Colon (tissue), 2 donors: ENCODE results near the gene MBTPS1.

ENCODE experiments used
- FAIRE-seq: peaks from 2 replicates; lab custom pipeline; 2012; peaks lifted over from hg19 to GRCh38; lab: Jason Lieb, UNC
- donor health status: control.
- donor health status: control.

MBTPS1 gene

GRCh38 chr16:84116720-84117493 is at the start of gene MBTPS1:
MBTPS1 (minus strand) TSS chr16:84116942; CDS start chr16:84101783, 15,159 bp downstream.
- no peak for FAIRE-seq

GRCh38 chr16:84165746-84166145 is 49.0 kb upstream of the MBTPS1 start:
- FAIRE-seq: no peak

- FAIRE-seq: no peak
These were observed 45.1 kb upstream of the MBTPS1 start for GRCh38 chr16:84161801-84162200.

- no peak for FAIRE-seq
These were observed 44.3 kb upstream of the MBTPS1 start for GRCh38 chr16:84161037-84161436.

- FAIRE-seq: no peak
These were observed 43.1 kb upstream of the MBTPS1 start for GRCh38 chr16:84159800-84160199.

GRCh38 chr16:84159007-84159406 is 42.3 kb upstream of the MBTPS1 start:
- FAIRE-seq: no peak

- FAIRE-seq: no peak
These were observed 39.6 kb upstream of the MBTPS1 start for GRCh38 chr16:84156342-84156784.

GRCh38 chr16:84155771-84156170 is 39.0 kb upstream of the MBTPS1 start:
- FAIRE-seq: no peak

GRCh38 chr16:84155226-84155625 is 38.5 kb upstream of the MBTPS1 start:
- FAIRE-seq: no peak

GRCh38 chr16:84153660-84154214 is 37.0 kb upstream of the MBTPS1 start:
- no peak for FAIRE-seq

GRCh38 chr16:84150926-84151325 is 34.2 kb upstream of the MBTPS1 start:
- FAIRE-seq: no peak

- FAIRE-seq: no peak
These were observed 28.3 kb upstream of the MBTPS1 start, which contains the start of the genes DNAAF1 and HSDL1 for GRCh38 chr16:84144859-84145639. DNAAF1 (plus strand) TSS chr16:84145308; CDS start chr16:84145441, 133 bp downstream. HSDL1 (minus strand) TSS chr16:84145177; CDS start chr16:84131321, 13,856 bp downstream.

GRCh38 chr16:84144209-84144858 is 27.6 kb upstream of the MBTPS1 start:
- no peak for FAIRE-seq

GRCh38 chr16:84143784-84144199 is 27.1 kb upstream of the MBTPS1 start:
- FAIRE-seq: no peak

GRCh38 chr16:84143081-84143480 is 26.3 kb upstream of the MBTPS1 start:
- no peak for FAIRE-seq

GRCh38 chr16:84141143-84141670 is 24.5 kb upstream of the MBTPS1 start:
- no peak for FAIRE-seq

GRCh38 chr16:84139628-84140258 is 23.0 kb upstream of the MBTPS1 start:
- no peak for FAIRE-seq

- FAIRE-seq: no peak
These were observed 22.3 kb upstream of the MBTPS1 start for GRCh38 chr16:84138824-84139627.

GRCh38 chr16:84138500-84138823 is 21.7 kb upstream of the MBTPS1 start:
- FAIRE-seq: no peak

GRCh38 chr16:84137769-84138357 is 21.1 kb upstream of the MBTPS1 start:
- FAIRE-seq: no peak
